ENCODE data around the gene ZGPAT.

The ZGPAT gene

DNA sequence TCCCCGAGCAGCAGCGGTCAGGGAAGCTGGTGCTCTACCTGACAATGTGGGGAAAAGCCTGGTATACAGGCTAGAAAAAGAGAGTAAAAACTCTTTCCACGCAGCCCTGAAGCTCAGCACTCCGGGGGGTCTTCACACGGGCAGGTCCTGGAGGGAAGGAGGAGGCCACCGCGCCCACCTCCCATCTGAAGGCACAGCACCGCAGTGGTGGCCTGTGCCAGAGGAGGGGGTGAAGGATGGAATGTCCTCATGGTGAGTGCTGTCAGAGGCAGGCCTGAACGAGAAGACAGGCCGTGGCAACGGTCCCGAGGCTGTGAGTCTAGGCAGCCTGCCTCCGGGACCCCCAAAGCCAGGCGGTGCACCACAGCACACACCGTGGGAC, 37.6 kb downstream of the ZGPAT start:
- no peak for DNase-seq (ENCODE audit: low read depth)

DNA sequence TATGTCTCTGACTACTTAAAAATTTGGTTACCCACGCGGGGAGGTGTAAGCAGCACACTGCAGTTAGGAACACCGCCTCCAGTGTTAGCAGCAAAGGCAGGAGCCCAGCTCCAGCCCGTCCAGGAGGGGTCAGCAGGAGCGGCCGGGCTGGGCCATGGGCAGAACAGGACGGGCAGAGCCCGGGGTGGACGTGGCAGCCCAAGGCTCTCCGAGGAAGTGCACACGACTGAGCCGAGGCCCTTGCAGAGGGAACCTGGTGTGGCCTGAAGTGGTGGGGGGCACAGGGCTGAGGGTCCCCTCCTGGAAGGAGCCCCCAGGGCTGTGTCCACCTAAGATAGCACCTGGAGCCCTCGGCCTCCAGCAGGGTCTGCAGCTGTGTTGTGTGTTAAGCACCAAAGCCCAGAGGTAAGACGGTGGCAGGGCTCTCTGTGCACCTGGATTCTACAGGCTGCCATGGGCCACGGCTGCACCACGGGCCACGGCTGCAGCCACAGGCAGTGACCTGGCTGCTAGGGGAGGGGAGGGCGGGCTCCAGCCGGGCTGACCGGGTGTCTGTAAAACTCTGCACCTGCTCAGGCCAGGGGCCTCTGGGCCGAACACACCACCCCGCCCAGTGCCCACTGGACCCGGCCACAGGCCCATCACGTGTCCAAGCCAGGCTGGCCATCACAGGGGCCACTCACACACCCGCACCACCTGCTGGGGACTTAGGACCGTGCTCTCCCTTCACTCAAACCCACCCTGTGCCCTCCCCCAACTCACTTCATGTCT, 38.3 kb downstream of the ZGPAT start:
- no peak for DNase-seq (ENCODE audit: low read depth)

DNA sequence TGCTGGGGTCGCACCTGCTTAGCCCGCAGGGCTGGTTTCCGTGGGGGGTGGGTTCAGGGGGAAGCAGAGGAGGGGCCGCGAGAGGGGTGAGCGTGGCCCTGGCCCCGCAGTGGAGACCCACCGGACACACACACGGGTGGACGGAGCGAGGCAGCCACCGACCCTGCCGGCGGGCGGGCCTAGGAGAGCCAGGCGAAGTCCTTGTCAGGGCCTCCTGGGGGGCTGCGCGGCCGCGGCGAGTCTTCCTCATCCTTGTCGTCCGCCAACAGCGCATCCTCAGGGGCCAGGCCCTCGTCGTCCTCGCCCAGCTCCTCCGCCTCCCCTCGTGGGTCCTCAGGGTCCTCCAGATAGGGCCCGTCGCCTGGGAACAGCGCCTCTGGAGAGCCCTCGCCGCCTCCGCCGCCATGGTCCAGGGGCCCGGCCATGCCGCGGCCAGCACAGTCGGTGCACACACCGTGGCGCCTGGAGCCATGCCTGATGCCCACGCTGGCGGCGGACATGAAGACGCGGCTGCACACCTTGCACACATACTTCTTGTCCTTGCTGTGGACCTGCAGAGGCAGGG, 39.0 kb downstream of the ZGPAT start:
- DNase-seq (ENCODE audit: low read depth), result no peak

DNA sequence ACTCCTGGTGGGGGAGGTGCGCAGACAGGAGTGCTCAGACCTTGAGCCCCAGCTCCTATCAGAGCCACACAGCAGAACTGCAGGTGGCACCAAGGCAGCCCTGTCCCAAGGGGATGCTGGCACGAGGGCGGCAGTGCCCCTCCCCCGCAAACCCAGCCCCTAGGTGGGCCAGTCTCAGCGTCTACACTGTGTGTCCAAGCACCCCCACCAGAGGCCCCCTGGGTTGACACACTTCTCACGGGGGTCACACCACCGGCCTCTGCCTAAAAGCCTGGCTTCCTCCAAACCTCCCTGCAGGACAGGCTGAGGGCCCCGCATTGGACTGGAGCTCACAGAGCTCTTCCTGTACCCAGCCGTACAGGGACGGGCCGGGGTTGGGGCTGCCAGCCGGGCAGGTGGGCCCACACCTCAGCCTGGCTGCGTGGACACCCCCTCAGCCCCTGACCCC, 39.8 kb downstream of the ZGPAT start:
- DNase-seq (ENCODE audit: low read depth), result no peak

DNA sequence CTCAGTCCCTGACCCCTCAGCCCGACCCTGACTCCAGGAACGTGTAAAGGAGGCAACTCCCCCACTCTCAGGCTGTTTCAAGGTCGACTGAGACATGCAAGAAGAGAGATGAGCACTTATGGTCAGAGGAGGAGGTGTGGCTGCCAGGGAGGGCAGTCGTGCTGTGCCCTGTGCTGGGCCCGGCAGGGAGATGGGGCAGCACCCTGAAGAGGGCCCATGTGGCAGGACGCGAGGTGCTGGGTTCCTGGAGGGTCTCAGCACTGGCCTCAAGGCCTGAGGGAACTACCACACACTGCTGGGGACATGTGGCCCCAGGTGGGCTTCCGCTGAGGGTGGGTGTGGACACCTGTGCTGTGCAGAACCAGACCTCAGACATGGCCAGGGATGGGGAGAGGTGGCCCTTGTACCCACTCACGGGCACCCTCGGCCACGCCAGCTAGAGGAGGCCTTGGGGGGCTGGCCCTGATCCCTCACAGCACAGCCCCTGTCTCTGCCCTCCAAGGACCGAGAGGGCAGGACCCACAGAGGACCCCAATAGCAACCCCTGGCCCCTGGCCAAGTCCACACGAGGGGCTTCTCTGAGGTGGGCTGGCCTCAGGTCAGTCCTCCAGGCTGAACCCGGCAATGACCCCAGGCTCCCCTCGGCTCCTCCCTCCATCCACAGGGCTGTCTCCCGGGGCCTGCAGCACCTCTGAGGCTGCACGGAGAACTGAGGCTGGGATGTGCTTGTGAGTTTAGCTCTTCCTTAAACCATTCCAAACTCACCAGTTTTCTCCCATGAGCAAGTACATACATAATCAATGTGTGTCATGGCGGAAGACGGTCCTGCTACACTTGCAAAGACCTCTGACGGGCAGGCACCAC, 40.5 kb downstream of the ZGPAT start:
- DNase-seq (ENCODE audit: low read depth), result no peak

DNA sequence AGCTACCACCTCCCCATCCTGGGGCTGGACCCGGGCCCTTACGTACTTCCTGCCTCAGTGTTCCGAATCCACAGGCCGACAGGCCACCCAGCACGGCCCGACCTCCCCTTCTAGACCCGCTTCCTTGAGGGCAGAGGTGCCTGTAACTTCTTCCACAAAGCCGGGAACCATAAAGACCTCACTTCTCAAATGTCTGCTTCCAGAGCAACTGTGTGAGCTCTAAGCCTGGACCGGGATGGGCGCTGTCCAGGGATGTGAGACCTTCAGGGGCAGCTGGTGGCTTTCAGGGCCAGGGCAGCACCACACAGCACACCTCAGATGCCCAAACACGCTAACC, 41.1 kb downstream of the ZGPAT start:
- DNase-seq (ENCODE audit: low read depth), result no peak

DNA sequence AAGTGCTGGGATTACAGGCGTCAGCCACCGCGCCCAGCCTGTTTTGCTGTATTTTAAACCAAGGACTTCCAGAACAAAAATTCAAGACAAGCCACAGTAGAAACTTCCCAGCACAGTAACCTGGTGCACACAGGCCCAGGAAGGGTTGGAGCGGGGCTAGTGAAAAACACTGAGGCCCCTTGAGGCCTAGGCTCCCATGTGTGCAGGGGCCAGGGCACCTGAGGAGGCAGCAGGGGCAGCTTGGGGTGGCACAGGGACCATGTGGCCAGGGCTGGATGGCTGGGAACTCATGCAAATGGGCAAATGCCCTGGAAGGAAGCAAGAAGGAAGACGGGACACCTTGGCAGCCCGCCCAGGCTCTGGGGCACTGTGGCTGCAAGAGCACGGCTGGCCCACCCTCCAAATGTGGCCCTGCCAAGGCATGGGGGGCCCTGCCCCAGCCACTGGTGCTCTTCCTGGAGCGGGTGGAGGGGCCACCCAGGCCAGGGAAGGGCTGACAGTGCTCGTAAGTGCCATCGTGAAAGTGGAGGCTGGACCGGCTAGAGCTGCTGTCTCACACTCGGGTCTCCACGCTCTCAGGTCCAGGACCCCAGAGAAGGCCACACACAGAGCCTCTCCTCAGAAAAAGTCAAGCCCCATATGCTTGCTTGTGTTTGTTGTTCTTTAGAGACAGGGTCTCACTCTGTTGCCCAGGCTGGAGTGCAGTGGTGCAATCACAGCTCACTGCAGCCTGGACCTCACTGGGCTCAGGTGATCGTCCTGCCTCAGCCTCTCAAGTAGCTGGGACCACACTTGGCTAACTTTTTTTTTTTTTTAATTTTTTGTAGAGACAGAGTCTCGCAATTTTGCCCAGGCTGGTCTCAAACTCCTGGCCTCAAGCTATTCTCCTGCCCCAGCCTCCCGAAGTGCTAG, 42.0 kb downstream of the ZGPAT start:
- no peak for DNase-seq (ENCODE audit: low read depth)

DNA sequence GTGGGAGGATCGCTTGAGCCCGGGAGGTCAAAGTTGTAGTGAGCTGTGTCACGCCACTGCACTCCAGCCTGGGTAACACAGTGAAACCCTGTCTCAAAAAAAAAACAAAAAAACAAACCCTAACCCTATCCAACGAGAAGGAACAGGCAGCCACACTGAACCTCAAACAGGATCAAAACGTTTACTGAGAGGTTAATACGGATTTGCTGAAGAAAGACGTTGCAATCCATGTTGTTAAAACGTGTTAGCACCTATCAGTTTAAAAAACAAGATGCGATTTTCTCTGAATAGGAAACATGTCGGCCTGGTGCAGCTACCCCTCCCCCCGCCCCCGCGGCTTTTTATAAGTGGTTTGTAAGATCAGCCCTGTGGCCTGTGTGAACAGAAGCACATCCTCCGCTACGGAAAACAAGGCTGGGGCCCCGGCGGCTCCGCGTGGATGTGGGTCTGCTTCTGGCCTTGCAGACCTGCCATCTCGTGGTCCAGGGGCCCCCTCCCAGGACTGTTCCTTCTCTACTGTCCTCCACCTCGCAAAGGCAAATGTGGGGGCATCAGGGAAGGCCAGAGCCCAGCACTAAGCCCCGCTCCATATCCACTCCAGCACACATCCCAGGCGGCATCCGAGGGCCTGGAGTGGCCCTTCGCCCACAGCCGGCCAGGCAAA, 43.1 kb downstream of the ZGPAT start:
- DNase-seq (ENCODE audit: low read depth), result peak; percentile 42

DNA sequence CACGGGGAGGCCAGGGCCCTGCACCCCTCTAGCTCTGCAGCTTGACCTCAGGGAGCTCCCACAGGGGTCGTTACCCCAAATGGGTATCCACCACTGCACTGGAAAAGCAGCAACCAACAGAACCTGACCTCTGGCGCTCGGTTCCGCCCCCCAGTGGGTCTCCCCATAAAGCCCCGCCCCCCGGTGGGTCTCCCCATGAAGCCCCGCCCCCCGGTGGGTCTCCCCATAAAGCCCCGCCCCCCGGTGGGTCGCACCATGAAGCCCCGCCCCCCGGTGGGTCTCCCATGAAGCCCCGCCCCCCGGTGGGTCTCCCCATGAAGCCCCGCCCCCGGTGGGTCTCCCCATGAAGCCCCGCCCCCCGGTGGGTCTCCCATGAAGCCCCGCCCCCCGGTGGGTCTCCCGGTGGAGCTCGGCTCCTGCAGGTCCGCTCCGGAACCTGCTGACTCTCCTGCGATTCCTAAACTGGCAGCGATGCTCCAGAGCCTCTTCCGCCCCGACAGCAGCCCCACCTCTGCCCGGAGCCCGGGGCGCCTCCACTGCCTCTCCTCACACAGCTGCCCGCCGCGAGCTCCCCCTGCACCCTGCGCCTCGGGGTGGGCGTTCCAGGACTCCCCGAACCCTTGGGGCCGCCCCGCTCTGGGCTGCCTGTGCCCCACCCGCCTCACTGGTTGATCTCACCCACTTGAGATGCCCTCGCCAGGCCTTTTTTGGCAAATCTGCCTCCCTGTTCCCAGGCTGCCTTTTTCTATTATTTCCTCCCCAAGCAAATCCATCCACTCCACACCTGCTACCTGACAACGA, 43.8 kb downstream of the ZGPAT start:
- no peak for DNase-seq (ENCODE audit: low read depth)

DNA sequence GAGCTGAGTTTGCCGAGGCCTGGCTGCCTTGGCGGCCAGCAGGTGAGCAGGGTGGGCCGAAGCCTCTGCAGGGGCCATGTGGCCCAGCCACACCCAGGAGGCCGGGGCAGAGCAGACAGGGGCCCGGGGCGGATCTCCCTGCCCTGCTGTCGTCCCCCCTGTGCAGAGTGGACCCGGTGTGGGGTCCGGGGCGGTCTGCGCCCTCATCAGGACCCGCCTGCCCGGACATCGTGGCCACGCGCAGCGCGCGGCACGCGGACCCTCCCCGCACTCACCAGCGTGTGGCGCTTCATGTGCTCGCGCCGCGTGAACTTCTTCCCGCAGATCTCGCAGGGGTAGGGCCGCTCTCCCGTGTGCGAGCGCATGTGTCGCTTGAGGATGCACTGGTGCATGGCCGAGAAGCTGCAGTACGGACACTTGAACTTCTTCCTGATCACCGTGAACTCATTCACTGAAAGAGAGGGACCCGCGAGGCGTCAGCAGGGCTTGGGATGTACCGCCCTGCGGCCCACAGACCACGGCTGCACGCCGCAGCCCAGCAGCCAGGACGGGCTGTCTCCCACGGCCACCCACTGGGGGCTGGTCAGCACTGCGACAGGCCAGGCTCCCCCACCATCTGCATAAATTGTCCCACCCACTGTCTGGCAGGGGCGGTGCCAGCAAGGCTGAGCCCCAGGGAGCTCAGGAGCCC, 44.7 kb downstream of the ZGPAT start:
- DNase-seq (ENCODE audit: low read depth), result no peak

DNA sequence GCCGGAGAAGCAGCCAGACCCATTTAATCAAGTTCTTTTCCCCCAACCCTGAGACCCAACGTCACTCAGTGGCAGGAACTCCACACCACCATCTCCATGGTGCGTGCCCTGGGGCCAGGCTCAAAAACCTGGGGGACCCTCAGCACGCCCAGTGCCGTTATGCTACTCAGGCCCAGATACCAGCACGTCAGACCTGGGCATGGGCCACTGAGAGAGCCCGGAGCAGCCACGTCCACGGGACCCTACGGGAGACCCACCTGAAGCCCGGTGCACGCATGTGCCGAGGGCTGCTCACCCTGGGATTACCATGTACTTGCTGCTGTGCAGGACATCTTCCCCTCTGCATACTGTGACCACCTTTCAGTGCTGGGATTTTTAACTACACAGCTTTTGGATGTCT, 45.5 kb downstream of the ZGPAT start:
- no peak for DNase-seq (ENCODE audit: low read depth)

DNA sequence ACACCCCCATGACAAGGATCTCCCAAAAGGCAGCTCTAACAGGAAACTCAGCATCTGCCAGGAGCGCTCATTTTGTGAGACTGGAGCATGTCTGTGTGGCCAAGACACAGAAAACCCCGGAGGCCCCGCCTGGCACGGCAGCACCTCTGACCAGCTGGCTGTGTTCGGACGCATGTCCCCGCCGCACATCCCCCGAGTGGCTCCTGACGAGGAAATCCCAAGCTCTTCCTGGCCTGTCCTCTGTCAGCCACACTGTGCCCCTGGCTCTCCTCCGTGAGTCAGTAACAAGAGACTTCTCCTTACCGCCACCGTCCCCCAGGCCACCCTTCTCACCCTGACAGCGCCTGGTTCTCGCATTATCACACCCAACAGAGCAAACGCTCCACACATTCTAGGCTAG, 46.2 kb downstream of the ZGPAT start:
- no peak for DNase-seq (ENCODE audit: low read depth)

DNA sequence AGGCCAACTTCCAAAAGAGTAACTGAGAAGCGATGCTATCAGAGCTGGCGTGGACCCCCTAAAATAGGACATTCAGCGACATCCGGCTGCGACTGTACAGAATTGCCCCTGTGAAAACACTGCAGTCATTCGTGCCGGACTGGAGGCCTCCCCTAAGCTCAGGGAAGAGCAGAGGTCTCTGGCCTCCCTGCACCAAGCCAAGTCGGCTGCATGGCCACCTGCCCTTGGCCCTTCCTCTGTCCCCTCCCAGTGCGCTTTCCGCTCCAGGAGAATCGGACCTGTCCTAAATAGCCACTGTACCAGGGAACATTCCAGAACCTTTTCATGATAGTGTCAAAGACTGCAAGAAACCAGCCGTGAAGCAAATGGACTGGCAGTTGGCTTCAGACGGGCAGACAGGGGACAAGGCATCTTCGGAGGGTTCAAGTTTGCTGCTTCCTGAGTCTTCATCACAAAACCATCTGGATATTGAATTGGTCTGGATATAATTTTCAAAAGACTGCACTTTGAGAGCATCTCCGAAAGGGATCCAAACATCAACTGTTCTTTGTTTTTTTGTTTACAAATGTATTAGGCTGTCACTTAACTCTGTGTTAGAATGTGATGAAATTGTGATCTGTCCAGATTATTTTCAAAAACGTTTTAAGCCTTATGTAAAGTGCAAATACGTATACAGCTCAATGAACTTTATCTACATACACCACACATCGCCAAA, 48.3 kb downstream of the ZGPAT start:
- no peak for DNase-seq (ENCODE audit: low read depth)

DNA sequence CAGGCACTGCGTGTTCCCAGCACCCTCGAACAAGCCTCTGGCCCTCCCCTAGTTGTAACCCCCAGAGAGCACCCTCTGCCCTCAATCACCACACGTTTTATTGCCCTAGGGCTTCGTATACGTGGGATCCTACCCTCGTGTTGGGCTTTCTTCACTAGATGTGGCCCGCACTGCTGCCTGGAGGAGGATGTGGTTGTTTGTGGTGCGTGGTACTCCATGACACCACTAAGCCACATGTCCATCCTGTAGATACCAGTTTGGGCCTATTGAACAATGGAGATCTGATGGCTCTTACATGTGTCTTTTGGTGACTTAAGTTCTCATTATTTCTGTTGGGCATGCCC, 48.8 kb downstream of the ZGPAT start:
- DNase-seq (ENCODE audit: low read depth), result no peak

DNA sequence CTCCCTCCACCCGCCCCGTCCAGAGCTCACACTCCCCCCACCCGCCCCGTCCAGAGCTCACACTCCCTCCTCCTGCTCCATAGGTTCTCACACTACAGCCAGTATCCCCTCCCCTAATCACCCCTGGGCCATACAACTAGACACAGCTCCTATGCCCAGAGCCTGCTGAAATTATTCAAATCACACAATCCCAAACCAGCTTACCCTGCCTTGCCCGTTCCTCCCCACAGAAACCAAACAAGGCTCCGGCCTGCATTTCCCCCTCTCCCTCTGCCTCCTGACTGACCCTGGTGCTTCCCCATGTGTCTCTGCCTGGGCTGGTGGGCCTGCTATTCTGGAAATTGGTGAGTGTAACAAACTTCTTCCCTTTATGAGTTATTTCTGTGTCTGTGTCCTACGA, 50.3 kb downstream of the ZGPAT start:
- no peak for DNase-seq (ENCODE audit: low read depth)

DNA sequence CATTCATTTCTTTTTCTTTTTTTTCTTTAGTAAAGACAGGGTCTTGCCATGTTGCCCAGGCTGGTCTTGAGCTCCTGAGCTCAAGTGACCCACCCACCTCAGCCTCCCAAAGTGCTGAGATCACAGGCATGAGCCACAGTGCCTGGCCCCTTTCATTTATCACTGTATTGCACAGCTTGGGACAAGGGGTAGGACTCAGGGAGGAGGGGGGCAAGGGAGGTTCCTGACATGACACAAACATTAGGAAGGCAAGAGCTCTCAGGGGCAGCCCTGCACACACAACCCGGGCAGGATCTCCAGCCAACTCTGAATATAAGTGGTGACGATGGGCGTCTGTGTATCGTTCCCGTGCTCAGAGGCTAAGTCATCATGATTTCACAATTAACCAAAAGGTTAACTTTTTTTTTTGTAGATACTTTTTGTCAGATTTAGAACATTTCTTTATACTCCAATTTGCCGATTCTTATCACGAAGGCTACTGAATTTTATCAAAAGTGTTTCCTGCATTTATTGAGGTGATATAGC, 51.6 kb downstream of the ZGPAT start:
- DNase-seq (ENCODE audit: low read depth), result no peak

DNA sequence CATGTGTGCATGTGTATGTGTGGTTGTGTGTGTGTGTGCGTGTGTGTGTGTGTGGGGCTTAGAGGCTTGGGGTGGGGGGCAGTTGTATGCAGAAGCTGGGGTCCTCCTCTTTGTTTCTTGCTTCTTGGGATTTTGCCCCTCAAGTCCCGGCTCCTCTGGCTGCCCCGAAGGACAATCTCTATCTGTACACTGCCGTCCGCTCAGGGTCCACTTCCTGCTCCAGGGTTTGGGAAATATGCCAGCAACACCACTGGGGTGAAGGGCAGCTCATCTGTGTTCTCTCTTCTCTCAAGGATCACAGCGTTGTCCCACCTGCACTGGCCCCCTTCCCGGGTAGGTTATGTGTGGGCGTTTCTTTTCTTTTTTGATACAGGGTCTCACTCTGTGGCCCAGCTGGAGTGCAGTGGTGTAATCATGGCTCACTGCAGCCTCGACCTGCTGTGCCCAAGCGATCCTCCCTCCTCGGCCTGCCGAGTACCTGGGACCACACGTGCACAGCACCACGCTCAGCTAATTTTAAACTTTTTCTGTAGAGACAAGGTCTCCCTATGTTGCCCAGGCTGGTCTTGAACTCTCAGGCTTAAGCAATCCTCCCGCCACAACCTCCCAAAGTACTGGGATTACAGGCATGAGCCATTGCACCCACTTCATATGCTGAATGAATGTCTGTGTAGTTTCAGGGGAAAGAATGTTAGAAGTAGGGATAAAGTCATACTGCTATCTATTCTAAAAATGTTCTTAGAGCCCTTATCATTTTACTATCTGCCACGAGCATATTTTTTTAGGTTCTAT, 57.4 kb downstream of the ZGPAT start:
- DNase-seq (ENCODE audit: low read depth), result no peak

DNA sequence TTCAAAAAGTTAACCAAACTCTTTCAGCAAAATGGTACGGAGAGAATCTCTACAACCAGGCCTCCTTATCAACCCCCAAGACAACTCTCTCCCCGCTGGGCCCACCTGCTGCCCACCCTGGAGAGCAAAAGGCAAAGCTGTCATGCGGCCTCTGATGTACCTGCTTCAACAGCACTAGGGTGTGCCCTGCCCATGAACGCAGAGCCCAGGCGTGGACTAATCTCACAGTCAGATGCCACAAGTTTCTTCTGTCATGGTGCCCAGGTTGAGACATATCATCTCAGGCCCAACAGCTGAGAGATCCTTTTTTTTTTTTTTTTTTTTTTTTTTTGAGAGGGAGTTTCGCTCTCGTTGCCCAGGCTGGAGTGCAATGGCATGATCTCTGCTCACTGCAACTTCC, 58.1 kb downstream of the ZGPAT start:
- no peak for DNase-seq (ENCODE audit: low read depth)
